Astrocyte (in vitro differentiated cells and primary cell): ENCODE data around the gene GSG1L. TPM values are rescaled to one million over a fixed set of nuclear protein-coding genes. Genes with fewer than 3 reads are reported as not detected.

Experiments
- DNase-seq: peaks from one replicate; pipeline ENCODE4 v3.0.0-alpha.2; 2010; ENCODE audit warnings: low read depth
- FAIRE-seq: peaks from 2 replicates; lab custom pipeline; 2011; peaks lifted over from hg19 to GRCh38; lab: Jason Lieb, UNC
- H2AFZ ChIP-seq: 2 replicates; pipeline ENCODE4 v1.6.0; 2012; ENCODE audit warnings: low read depth, low read length, inconsistent platforms
- H3K27ac ChIP-seq: 2 replicates; pipeline ENCODE4 v1.5.1; 2011; ENCODE audit warnings: low read depth, low read length, inconsistent platforms
- H3K27me3 ChIP-seq: 2 replicates; pipeline ENCODE4 v1.6.0; 2011; ENCODE audit warnings: low read length, inconsistent platforms; ENCODE audit not compliant: insufficient read depth
- H3K36me3 ChIP-seq: 2 replicates; pipeline ENCODE4 v1.5.1; 2011; ENCODE audit warnings: low read length, inconsistent platforms; ENCODE audit not compliant: insufficient read depth
- H3K4me1 ChIP-seq: 2 replicates; pipeline ENCODE4 v1.5.1; 2011; ENCODE audit warnings: low read length, inconsistent platforms; ENCODE audit not compliant: insufficient read depth
- H3K4me2 ChIP-seq: 2 replicates; pipeline ENCODE4 v1.6.0; 2012; ENCODE audit warnings: low read length, inconsistent platforms
- H3K4me3 ChIP-seq: 2 replicates; pipeline ENCODE4 v1.5.1; 2011; ENCODE audit warnings: low read depth, mild to moderate bottlenecking, low read length, inconsistent platforms; ENCODE audit not compliant: insufficient read depth
- H3K79me2 ChIP-seq: 2 replicates; pipeline ENCODE4 v1.6.0; 2012; ENCODE audit warnings: mild to moderate bottlenecking, low read length, inconsistent platforms; ENCODE audit not compliant: insufficient read depth
- H3K9ac ChIP-seq: 2 replicates; pipeline ENCODE4 v1.6.0; 2012; ENCODE audit warnings: mild to moderate bottlenecking, low read length, inconsistent platforms
- H3K9me3 ChIP-seq: 2 replicates; pipeline ENCODE4 v1.5.1; 2012; ENCODE audit warnings: low read depth, mild to moderate bottlenecking, low read length, inconsistent platforms; ENCODE audit not compliant: insufficient read depth
- H4K20me1 ChIP-seq: 2 replicates; pipeline ENCODE4 v1.6.0; 2012; ENCODE audit warnings: low read length, inconsistent platforms; ENCODE audit not compliant: insufficient read depth
- H3K27ac Mint-ChIP-seq: one replicate; pipeline ENCODE4 v1.8.0; 2021; ENCODE audit warnings: mild to moderate bottlenecking, mixed read lengths; ENCODE audit not compliant: unreplicated experiment
- H3K27me3 Mint-ChIP-seq: one replicate; pipeline ENCODE4 v1.8.0; 2021; ENCODE audit warnings: low read depth, mixed read lengths; ENCODE audit not compliant: unreplicated experiment
- H3K36me3 Mint-ChIP-seq: one replicate; pipeline ENCODE4 v1.8.0; 2021; ENCODE audit warnings: low read depth, mixed read lengths; ENCODE audit not compliant: unreplicated experiment
- H3K4me1 Mint-ChIP-seq: one replicate; pipeline ENCODE4 v1.8.0; 2021; ENCODE audit warnings: low read depth, mixed read lengths; ENCODE audit not compliant: unreplicated experiment
- H3K4me3 Mint-ChIP-seq: one replicate; pipeline ENCODE4 v1.8.0; 2021; ENCODE audit warnings: mild to moderate bottlenecking, moderate library complexity, mixed read lengths; ENCODE audit not compliant: unreplicated experiment
- H3K9me3 Mint-ChIP-seq: one replicate; pipeline ENCODE4 v1.8.0; 2021; ENCODE audit warnings: mild to moderate bottlenecking, mixed read lengths; ENCODE audit not compliant: unreplicated experiment
- CTCF ChIP-seq: IDR thresholded peaks from 2 replicates; pipeline ENCODE4 v1.5.1; 2011; ENCODE audit warnings: low read depth, mild to moderate bottlenecking, inconsistent platforms, low read length, moderate library complexity; ENCODE audit not compliant: insufficient read depth
- EZH2 ChIP-seq: IDR thresholded peaks from 2 replicates; pipeline ENCODE4 v1.6.1; 2012; ENCODE audit warnings: mild to moderate bottlenecking, low read length, inconsistent platforms; ENCODE audit not compliant: insufficient read depth
- total RNA-seq: library from RNA; stranded (reverse); gene quantifications from 2 replicates; pipeline ENCODE4 v1.2.1, GENCODE V29; 2021

Gene GSG1L
- total RNA-seq, 1 donor from 2014 or later: not detected

- no peaks in the 10 kb centered on the region for H3K36me3 Mint-ChIP-seq
- H3K27ac Mint-ChIP-seq: no peak overlapping the region
- no peaks in the 10 kb centered on the region for H3K27me3 ChIP-seq
- DNase-seq (no peak), FAIRE-seq (no peak)
- H3K4me1 Mint-ChIP-seq: peaks cover 1% of the 10 kb centered on the region
- H3K4me3 ChIP-seq: no peak overlapping the region
- H3K4me3 Mint-ChIP-seq: no peak overlapping the region
- peaks cover 2% of the 10 kb centered on the region for H3K9me3 Mint-ChIP-seq
- H3K27me3 Mint-ChIP-seq: peaks cover 23% of the 10 kb centered on the region
- TF ChIP-seq CTCF: no peak
- TF ChIP-seq EZH2: no peak
- H2AFZ ChIP-seq: no peak overlapping the region
- H3K27ac ChIP-seq: no peak overlapping the region
- no peaks in the 10 kb centered on the region for H3K79me2 ChIP-seq
- H3K36me3 ChIP-seq: no peaks in the 10 kb centered on the region
- H4K20me1 ChIP-seq: no peaks in the 10 kb centered on the region
- H3K9me3 ChIP-seq: no peaks in the 10 kb centered on the region
- no peak overlapping the region for H3K4me2 ChIP-seq
- no peak overlapping the region for H3K9ac ChIP-seq
- H3K4me1 ChIP-seq: no peaks in the 10 kb centered on the region
Measured at GRCh38 chr16:27921134-27921533, 142.4 kb downstream of the GSG1L start.

- H3K79me2 ChIP-seq: no peaks in the 10 kb centered on the region
- no peak for FAIRE-seq
- H3K36me3 Mint-ChIP-seq: no peaks in the 10 kb centered on the region
- H3K4me2 ChIP-seq: no peak overlapping the region
- H2AFZ ChIP-seq: no peak overlapping the region
- H3K9me3 ChIP-seq: no peaks in the 10 kb centered on the region
- no peak overlapping the region for H3K4me3 Mint-ChIP-seq
- H3K27ac ChIP-seq: no peak overlapping the region
- H3K4me1 Mint-ChIP-seq: peaks cover 1% of the 10 kb centered on the region
- H3K4me3 ChIP-seq: no peak overlapping the region
- H3K27ac Mint-ChIP-seq: no peak overlapping the region
- TF ChIP-seq EZH2 (no peak), CTCF (peak; percentile 10)
- H3K9ac ChIP-seq: no peak overlapping the region
- H4K20me1 ChIP-seq: no peaks in the 10 kb centered on the region
- H3K27me3 Mint-ChIP-seq: peaks cover 23% of the 10 kb centered on the region
- H3K36me3 ChIP-seq: no peaks in the 10 kb centered on the region
- no peak for DNase-seq
- peaks cover 2% of the 10 kb centered on the region for H3K9me3 Mint-ChIP-seq
- no peaks in the 10 kb centered on the region for H3K27me3 ChIP-seq
- H3K4me1 ChIP-seq: no peaks in the 10 kb centered on the region
Measured at GRCh38 chr16:27920391-27920891, 143.1 kb downstream of the GSG1L start.

- no peak overlapping the region for H3K4me3 Mint-ChIP-seq
- Histone ChIP-seq H3K4me2 (no peak overlapping the region), H2AFZ (no peak overlapping the region), H4K20me1 (no peaks in the 10 kb centered on the region), H3K4me1 (no peaks in the 10 kb centered on the region), H3K9me3 (no peaks in the 10 kb centered on the region), H3K79me2 (no peaks in the 10 kb centered on the region), H3K27ac (no peak overlapping the region), H3K9ac (no peak overlapping the region), H3K36me3 (no peaks in the 10 kb centered on the region), H3K27me3 (no peaks in the 10 kb centered on the region), H3K4me3 (no peak overlapping the region)
- no peaks in the 10 kb centered on the region for H3K36me3 Mint-ChIP-seq
- H3K4me1 Mint-ChIP-seq: peaks cover 1% of the 10 kb centered on the region
- peaks cover 22% of the 10 kb centered on the region for H3K27me3 Mint-ChIP-seq
- no peak for FAIRE-seq
- DNase-seq: peak; percentile 8
- H3K27ac Mint-ChIP-seq: no peak overlapping the region
- TF ChIP-seq EZH2: no peak
- no peak for TF ChIP-seq CTCF
- H3K9me3 Mint-ChIP-seq: peaks cover 2% of the 10 kb centered on the region
Measured at GRCh38 chr16:27918755-27919154, 144.8 kb downstream of the GSG1L start.
